Colonic mucosa (tissue), 4 donors: ENCODE measurements around the gene P4HA1. TPM values are rescaled to one million over a fixed set of nuclear protein-coding genes. Genes with fewer than 3 reads are reported as not detected.
"Not testable (repeated sequence)": the region's sequence is repeated elsewhere in the genome, so short reads cannot be mapped to it uniquely, and the experiment has no call there.

Experiments
- DNase-seq: peaks from one replicate; pipeline ENCODE4 v3.0.0-alpha.2; 2020
- H3K27ac ChIP-seq: fragments of 200-600 bp; one replicate; pipeline ENCODE4 v1.8.0; 2021
- H3K27me3 ChIP-seq: fragments of 200-600 bp; one replicate; pipeline ENCODE4 v1.8.0; 2021
- H3K36me3 ChIP-seq: fragments of 200-600 bp; one replicate; pipeline ENCODE4 v1.8.0; 2021
- H3K4me1 ChIP-seq: fragments of 200-600 bp; one replicate; pipeline ENCODE4 v1.8.0; 2021; ENCODE audit warnings: mild to moderate bottlenecking
- H3K4me3 ChIP-seq: fragments of 200-600 bp; one replicate; pipeline ENCODE4 v1.8.0; 2021
- H3K9ac ChIP-seq, 2 donors: one replicate each; pipeline ENCODE4 v1.7.0; 2013; ENCODE audit warnings: control low read depth in 2 of 2, low read depth in 2 of 2, low read length in 2 of 2
- H3K9me3 ChIP-seq: fragments of 200-600 bp; one replicate; pipeline ENCODE4 v1.8.0; 2021
- intact Hi-C: fragments of 100-400 bp; cut with DNase I; formaldehyde crosslinking; loops from one replicate; pipeline ENCODE4 v1.14.1; 2022
- total RNA-seq, 2 donors: library from RNA; stranded (reverse); fragmentation: NEBNext Ultra II Directional in 1 of 2; extraction: Animal tissue kit (Norgen Biotek cat#: 25700) in 1 of 2; gene quantifications; one replicate each; pipeline ENCODE4 v1.2.1, GENCODE V29; 2021
- TF ChIP-seq, protein P1 (sequence below): fragments of 200-600 bp; IDR thresholded peaks from one replicate; pipeline ENCODE4 v1.8.0; 2022; ENCODE audit warnings: antibody characterized with exemption, mild to moderate bottlenecking
- donor health status: healthy.
- donor health status: DM: no; HTN: no; CAD: no.
- donor health status: DM: no; HTN: no; CAD: no.

Gene P4HA1
- total RNA-seq, 2 donors from 2014 or later, result 31.4 to 85.1 TPM

DNA sequence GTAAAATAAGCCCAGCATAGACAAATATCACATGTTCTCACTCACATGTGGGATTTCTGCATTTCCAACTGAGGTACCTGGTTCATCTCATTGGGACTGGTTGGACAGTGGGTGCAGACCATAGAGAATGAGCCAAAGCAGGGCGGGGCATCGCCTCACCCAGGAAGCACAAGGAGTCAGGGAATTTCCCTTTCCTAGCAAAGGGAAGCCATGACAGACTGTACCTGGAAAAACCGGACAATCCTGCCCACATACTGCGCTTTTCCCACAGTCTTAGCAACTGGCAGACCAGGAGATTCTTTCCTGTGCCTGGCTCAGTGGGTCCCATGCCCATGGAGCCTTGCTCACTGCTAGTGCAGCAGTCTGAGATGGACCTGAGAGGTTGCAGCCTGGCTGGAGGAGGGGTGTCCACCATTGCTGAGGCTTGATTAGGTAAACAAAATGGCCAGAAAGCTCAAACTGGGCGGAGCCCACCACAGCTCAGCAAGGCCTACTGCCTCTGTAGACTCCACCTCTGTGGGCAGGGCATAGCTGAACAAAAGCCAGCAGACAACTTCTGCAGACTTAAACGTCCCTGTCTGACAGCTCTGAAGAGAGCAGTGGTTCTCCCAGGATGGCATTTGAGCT, 75.0 kb downstream of the P4HA1 start:
- H3K27ac ChIP-seq, H3K36me3 ChIP-seq, H3K9ac ChIP-seq, DNase-seq, H3K4me3 ChIP-seq, H3K9me3 ChIP-seq, H3K4me1 ChIP-seq, H3K27me3 ChIP-seq, intact Hi-C loops: not testable (repeated sequence)

DNA sequence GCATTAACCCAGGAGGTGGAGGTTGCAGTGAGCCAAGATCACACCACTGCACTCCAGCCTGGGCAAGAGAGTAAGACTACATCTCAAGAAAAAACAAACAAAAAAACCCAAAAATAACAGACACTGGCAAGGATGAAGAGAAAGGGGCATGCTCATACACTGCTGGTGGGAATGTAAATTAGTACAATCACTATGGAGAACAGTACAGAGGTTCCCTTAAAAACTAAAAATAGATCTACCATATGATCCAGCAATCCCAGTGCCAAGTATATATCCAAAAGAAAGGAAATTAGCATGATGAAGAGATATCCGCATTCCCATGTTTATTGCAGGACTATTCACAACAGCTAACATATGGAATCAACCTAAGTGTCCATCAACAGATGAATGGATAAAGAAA, 75.6 kb downstream of the P4HA1 start:
- H3K4me3 ChIP-seq, result no peak overlapping the region
- no peaks in the 10 kb centered on the region for H3K4me1 ChIP-seq
- no peak for DNase-seq
- intact Hi-C loops, result no loop called here
- no peaks in the 10 kb centered on the region for H3K36me3 ChIP-seq
- no peak overlapping the region for H3K9ac ChIP-seq
- H3K9me3 ChIP-seq, result no peaks in the 10 kb centered on the region
- no peaks in the 10 kb centered on the region for H3K27me3 ChIP-seq
- TF ChIP-seq, protein P1, sequence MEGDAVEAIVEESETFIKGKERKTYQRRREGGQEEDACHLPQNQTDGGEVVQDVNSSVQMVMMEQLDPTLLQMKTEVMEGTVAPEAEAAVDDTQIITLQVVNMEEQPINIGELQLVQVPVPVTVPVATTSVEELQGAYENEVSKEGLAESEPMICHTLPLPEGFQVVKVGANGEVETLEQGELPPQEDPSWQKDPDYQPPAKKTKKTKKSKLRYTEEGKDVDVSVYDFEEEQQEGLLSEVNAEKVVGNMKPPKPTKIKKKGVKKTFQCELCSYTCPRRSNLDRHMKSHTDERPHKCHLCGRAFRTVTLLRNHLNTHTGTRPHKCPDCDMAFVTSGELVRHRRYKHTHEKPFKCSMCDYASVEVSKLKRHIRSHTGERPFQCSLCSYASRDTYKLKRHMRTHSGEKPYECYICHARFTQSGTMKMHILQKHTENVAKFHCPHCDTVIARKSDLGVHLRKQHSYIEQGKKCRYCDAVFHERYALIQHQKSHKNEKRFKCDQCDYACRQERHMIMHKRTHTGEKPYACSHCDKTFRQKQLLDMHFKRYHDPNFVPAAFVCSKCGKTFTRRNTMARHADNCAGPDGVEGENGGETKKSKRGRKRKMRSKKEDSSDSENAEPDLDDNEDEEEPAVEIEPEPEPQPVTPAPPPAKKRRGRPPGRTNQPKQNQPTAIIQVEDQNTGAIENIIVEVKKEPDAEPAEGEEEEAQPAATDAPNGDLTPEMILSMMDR, result no peak
- no peak overlapping the region for H3K27ac ChIP-seq

DNA sequence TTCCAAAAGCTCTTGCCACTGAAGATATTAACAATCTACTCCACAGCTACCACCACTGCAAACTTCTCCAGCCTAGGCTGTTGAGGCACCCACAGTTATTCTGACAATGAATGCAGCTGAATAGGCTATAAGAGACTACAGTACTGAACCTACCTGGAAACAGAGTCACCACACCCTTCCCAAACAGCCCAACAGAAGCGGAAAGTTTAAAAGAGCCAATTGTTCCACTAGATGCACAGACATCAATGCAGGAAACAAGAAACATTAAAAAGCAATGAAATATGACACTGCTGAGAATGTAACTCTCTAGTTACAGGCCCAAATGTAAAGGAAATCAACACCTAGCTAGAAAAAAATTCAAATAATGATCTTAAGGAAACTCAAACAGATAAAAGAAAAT, 77.6 kb downstream of the P4HA1 start:
- no peak overlapping the region for H3K27ac ChIP-seq
- H3K36me3 ChIP-seq, result no peaks in the 10 kb centered on the region
- intact Hi-C loops, result no loop called here

DNA sequence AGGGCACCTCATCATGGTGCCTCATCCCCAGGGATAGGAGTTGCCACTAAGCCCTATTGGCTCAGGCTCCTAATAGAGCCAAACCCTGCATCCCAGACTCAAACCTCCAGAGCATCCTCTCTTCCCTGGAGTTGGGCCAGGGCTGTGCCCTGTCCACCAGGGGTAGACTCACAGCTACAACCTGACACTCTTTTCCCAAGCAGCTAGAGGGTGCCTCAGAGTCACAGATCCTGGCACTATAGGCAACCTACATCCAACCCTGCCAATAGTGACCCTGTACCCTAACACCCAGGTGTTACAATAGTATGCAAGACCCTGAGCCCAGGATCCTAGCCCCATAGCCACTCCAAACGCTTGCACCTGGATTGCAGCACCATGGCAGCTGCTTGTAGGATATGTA, 78.0 kb downstream of the P4HA1 start:
- no peak overlapping the region for H3K27ac ChIP-seq
- no peak overlapping the region for H3K9ac ChIP-seq
- H3K4me1 ChIP-seq, result no peaks in the 10 kb centered on the region
- H3K36me3 ChIP-seq, result no peaks in the 10 kb centered on the region
- intact Hi-C loops, result no loop called here
- no peaks in the 10 kb centered on the region for H3K9me3 ChIP-seq
- no peak for DNase-seq
- no peaks in the 10 kb centered on the region for H3K27me3 ChIP-seq
- TF ChIP-seq, protein P1, result no peak
- H3K4me3 ChIP-seq, result no peak overlapping the region

More for the DNA sequence above, 77.6 kb downstream of the P4HA1 start:
- no peak overlapping the region for H3K9ac ChIP-seq
- H3K4me1 ChIP-seq, result no peaks in the 10 kb centered on the region
- no peak overlapping the region for H3K4me3 ChIP-seq
- H3K9me3 ChIP-seq, result no peaks in the 10 kb centered on the region
- no peak for DNase-seq
- no peaks in the 10 kb centered on the region for H3K27me3 ChIP-seq
- TF ChIP-seq, protein P1, result no peak

- Histone ChIP-seq H3K27ac (no peak overlapping the region), H3K36me3 (no peaks in the 10 kb centered on the region), H3K9ac (no peak overlapping the region), H3K27me3 (no peaks in the 10 kb centered on the region), H3K4me3 (no peak overlapping the region), H3K9me3 (no peaks in the 10 kb centered on the region), H3K4me1 (no peaks in the 10 kb centered on the region)
- intact Hi-C loops, result no loop called here
- TF ChIP-seq, protein P1, result no peak
- DNase-seq, result no peak
Measured at GRCh38 chr10:73017955-73018480, 78.6 kb downstream of the P4HA1 start.

DNA sequence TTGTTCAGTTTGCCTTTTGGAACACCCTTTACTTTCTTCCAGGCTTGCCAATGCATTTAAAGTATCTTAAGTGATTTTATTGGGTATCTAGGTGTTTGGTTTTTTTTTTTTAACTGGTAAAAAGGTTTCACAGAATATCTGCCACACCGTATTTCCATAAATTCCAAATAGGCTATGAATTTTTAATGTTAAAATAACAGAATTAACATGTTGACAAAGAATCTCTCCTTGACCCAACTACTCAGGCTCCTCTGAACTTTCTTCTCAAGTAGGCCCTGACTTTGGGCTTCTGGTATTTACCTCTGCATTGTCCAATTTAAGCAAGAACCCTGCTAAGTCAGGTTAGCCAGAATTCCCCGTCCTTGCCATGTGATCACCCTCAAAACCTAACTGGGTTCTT, 80.9 kb downstream of the P4HA1 start:
- DNase-seq, result no peak
- no peak overlapping the region for H3K27ac ChIP-seq
- H3K4me3 ChIP-seq, result no peak overlapping the region
- peaks cover under 1% of the 10 kb centered on the region for H3K36me3 ChIP-seq
- no peaks in the 10 kb centered on the region for H3K27me3 ChIP-seq
- H3K4me1 ChIP-seq, result no peaks in the 10 kb centered on the region
- no peak overlapping the region for H3K9ac ChIP-seq
- no peaks in the 10 kb centered on the region for H3K9me3 ChIP-seq
- intact Hi-C loops, result no loop called here
- TF ChIP-seq, protein P1, result no peak
